GM23338 (cell line): ENCODE measurements around the gene USP36. TPM values are rescaled to one million over a fixed set of nuclear protein-coding genes. Genes with fewer than 3 reads are reported as not detected.

Experiments
- ATAC-seq: fragments of 200-7000 bp; cut with Tn5 transposase; 3 replicates; pipeline ENCODE4 v1.9.1; 2020
- DNase-seq: peaks from one replicate; pipeline ENCODE4 v3.0.0-alpha.2; 2015; ENCODE audit warnings: low spot score
- H2AFZ ChIP-seq: fragments of 200-600 bp; sonication (generic); 2 replicates; pipeline ENCODE4 v1.8.0; 2016; ENCODE audit warnings: antibody characterized with exemption, mild to moderate bottlenecking, moderate library complexity
- H3F3A ChIP-seq: fragments of 200-600 bp; sonication (generic); replicated peaks from 2 replicates; pipeline ENCODE4 v1.8.0; 2017; ENCODE audit warnings: antibody characterized with exemption, mixed run types, low read depth
- H3K27ac ChIP-seq: fragments of 200-600 bp; sonication (generic); 2 replicates; pipeline ENCODE4 v1.6.1; 2016; ENCODE audit warnings: low read depth
- H3K27me3 ChIP-seq: fragments of 200-600 bp; sonication (generic); 2 replicates; pipeline ENCODE4 v1.8.0; 2016; ENCODE audit warnings: mild to moderate bottlenecking, mixed run types, moderate library complexity; ENCODE audit not compliant: insufficient read depth
- H3K36me3 ChIP-seq: fragments of 200-600 bp; sonication (generic); 2 replicates; pipeline ENCODE4 v1.8.0; 2016; ENCODE audit warnings: mild to moderate bottlenecking; ENCODE audit not compliant: insufficient read depth
- H3K4me1 ChIP-seq: fragments of 200-600 bp; sonication (generic); 2 replicates; pipeline ENCODE4 v1.8.0; 2016; ENCODE audit warnings: mild to moderate bottlenecking, moderate library complexity; ENCODE audit not compliant: insufficient read depth
- H3K4me2 ChIP-seq: fragments of 200-600 bp; sonication (generic); 2 replicates; pipeline ENCODE4 v1.7.1; 2017; ENCODE audit warnings: mixed run types
- H3K4me3 ChIP-seq: fragments of 200-600 bp; sonication (generic); 2 replicates; pipeline ENCODE4 v1.6.1; 2016; ENCODE audit warnings: mixed run types
- H3K79me2 ChIP-seq: fragments of 200-600 bp; sonication (generic); replicated peaks from 2 replicates; pipeline ENCODE4 v1.8.0; 2017; ENCODE audit warnings: mild to moderate bottlenecking; ENCODE audit not compliant: insufficient read depth
- H3K9me2 ChIP-seq: fragments of 200-600 bp; sonication (generic); 2 replicates; pipeline ENCODE4 v1.8.0; 2017; ENCODE audit not compliant: insufficient read depth
- H4K20me1 ChIP-seq: fragments of 200-600 bp; sonication (generic); replicated peaks from 2 replicates; pipeline ENCODE4 v1.8.0; 2017; ENCODE audit warnings: mild to moderate bottlenecking; ENCODE audit not compliant: insufficient read depth
- H3K27ac Mint-ChIP-seq: 2 replicates; pipeline ENCODE4 v1.8.0; 2020; ENCODE audit warnings: inconsistent platforms, mild to moderate bottlenecking, moderate library complexity, mixed read lengths
- H3K27me3 Mint-ChIP-seq: 3 replicates; pipeline ENCODE4 v1.8.0; 2022; ENCODE audit warnings: low read depth, mild to moderate bottlenecking, moderate library complexity, mixed read lengths, inconsistent platforms; ENCODE audit not compliant: insufficient read depth, poor library complexity
- H3K36me3 Mint-ChIP-seq: 3 replicates; pipeline ENCODE4 v1.8.0; 2021; ENCODE audit warnings: low read depth, mild to moderate bottlenecking, inconsistent platforms, moderate library complexity, mixed read lengths
- H3K4me1 Mint-ChIP-seq: 3 replicates; pipeline ENCODE4 v1.8.0; 2020; ENCODE audit warnings: mild to moderate bottlenecking, inconsistent platforms, mixed read lengths
- H3K4me3 Mint-ChIP-seq: 3 replicates; pipeline ENCODE4 v1.8.0; 2021; ENCODE audit warnings: moderate library complexity, mild to moderate bottlenecking, inconsistent platforms, mixed read lengths
- H3K9me3 Mint-ChIP-seq: 3 replicates; pipeline ENCODE4 v1.8.0; 2020; ENCODE audit warnings: moderate library complexity, mild to moderate bottlenecking, inconsistent platforms, mixed read lengths
- CREB1 ChIP-seq: fragments of 250-450 bp; sonication (Bioruptor Pico); IDR thresholded peaks from 2 replicates; pipeline ENCODE4 v1.5.0; 2020; ENCODE audit warnings: low read depth, mild to moderate bottlenecking, moderate library complexity
- CTCF ChIP-seq, 2 experiments: fragments of 200-600 bp in 1 of 2; sonication (generic) in 1 of 2; conservative IDR thresholded peaks; 2 replicates each; pipeline versions ENCODE4 v1.5.1 to v1.6.1; 2016 to 2017; ENCODE audit warnings: antibody characterized with exemption in 2 of 2, low read depth in 2 of 2, mild to moderate bottlenecking in 2 of 2, moderate library complexity in 1 of 2
- ETS1 ChIP-seq: IDR thresholded peaks from 2 replicates; pipeline ENCODE4 v1.6.1; 2016; ENCODE audit warnings: antibody characterized with exemption
- EZH2phosphoT487 ChIP-seq: fragments of 200-600 bp; sonication (generic); IDR thresholded peaks from one replicate; pipeline ENCODE4 v1.8.1; 2018; ENCODE audit warnings: antibody characterized with exemption; ENCODE audit not compliant: unreplicated experiment
- JUNB ChIP-seq: IDR thresholded peaks from one replicate; pipeline ENCODE4 v1.6.1; 2016; ENCODE audit warnings: antibody characterized with exemption; ENCODE audit not compliant: unreplicated experiment
- NANOG ChIP-seq: IDR thresholded peaks from 2 replicates; pipeline ENCODE4 v1.6.1; 2016; ENCODE audit warnings: antibody characterized with exemption, borderline replicate concordance
- POLR2AphosphoS5 ChIP-seq: IDR thresholded peaks from 2 replicates; pipeline ENCODE4 v1.6.1; 2016; ENCODE audit warnings: antibody characterized with exemption, low read depth
- REST ChIP-seq: IDR thresholded peaks from one replicate; pipeline ENCODE4 v1.6.1; 2018; ENCODE audit warnings: antibody characterized with exemption; ENCODE audit not compliant: unreplicated experiment
- STAT1 ChIP-seq: IDR thresholded peaks from one replicate; pipeline ENCODE4 v1.6.1; 2016; ENCODE audit warnings: antibody characterized with exemption; ENCODE audit not compliant: unreplicated experiment
- ZNF114 ChIP-seq: fragments of 250-450 bp; sonication (Bioruptor Pico); IDR thresholded peaks from 2 replicates; pipeline ENCODE4 v1.5.0; 2020; ENCODE audit warnings: mild to moderate bottlenecking, moderate library complexity
- ZNF331 ChIP-seq: fragments of 250-450 bp; sonication (Bioruptor Pico); IDR thresholded peaks from 2 replicates; pipeline ENCODE4 v1.5.0; 2020; ENCODE audit warnings: low read depth, mild to moderate bottlenecking, moderate library complexity
- polyA plus RNA-seq: library from polyadenylated mRNA; unstranded; fragments of >200 nt; fragmentation: Nextera tagmentation; extraction: Ambion mirVana; gene quantifications from 2 replicates; pipeline ENCODE4 v1.2.1, GENCODE V29; 2016
- total RNA-seq: library from RNA; depleted of rRNA; stranded (reverse); fragments of >200 nt; shearing (Covaris generic); gene quantifications from 2 replicates; pipeline ENCODE4 v1.2.3, GENCODE V29; 2014

Gene USP36
- total and polyA plus RNA-seq, 2 experiments from 2014 or later, result 36.2 to 55.5 TPM

GRCh38 chr17:78839762-78840529 is 668 bp downstream of the USP36 start (continued):
- TF ChIP-seq REST (no peak), EZH2phosphoT487 (no peak), ZNF114 (no peak), ETS1 (no peak), CREB1 (CRISPR knock-in tag) (no peak), CTCF (conservative IDR thresholded peaks at IDR 0.05; ENCODE audit: low read depth in 2 of 2) (no peak), JUNB (no peak), STAT1 (no peak)

GRCh38 chr17:78839235-78839761 is 1.3 kb downstream of the USP36 start:
- peaks cover 13% of the 10 kb centered on the region for H3K4me1 ChIP-seq
- TF ChIP-seq ETS1 (no peak), JUNB (no peak), REST (no peak), ZNF331 (CRISPR knock-in tag) (no peak), POLR2AphosphoS5 (no peak), CTCF (conservative IDR thresholded peaks at IDR 0.05; ENCODE audit: low read depth in 2 of 2) (no peak), STAT1 (no peak), ZNF114 (no peak), NANOG (no peak), CREB1 (CRISPR knock-in tag) (no peak)

More at GRCh38 chr17:78839235-78839761, 1.3 kb downstream of the USP36 start:
- Mint-ChIP-seq H3K4me3 (peak overlapping the region; percentile 93), H3K27ac (peak overlapping the region; percentile 52), H3K36me3 (peaks cover 36% of the 10 kb centered on the region), H3K27me3 (peaks cover 12% of the 10 kb centered on the region), H3K4me1 (peaks cover 21% of the 10 kb centered on the region), H3K9me3 (no peaks in the 10 kb centered on the region; the same call in 1 of the 3 replicates)
- peak overlapping the region; percentile 96 for H3K4me2 ChIP-seq
- no peak overlapping the region for H2AFZ ChIP-seq
- DNase-seq (no peak), ATAC-seq (no peak)
- peaks cover 43% of the 10 kb centered on the region for H3K79me2 ChIP-seq
- H3F3A ChIP-seq, result peaks cover 3% of the 10 kb centered on the region; the same call in 1 of the 2 replicates
- H4K20me1 ChIP-seq, result peaks cover 36% of the 10 kb centered on the region
- H3K36me3 ChIP-seq, result peaks cover 37% of the 10 kb centered on the region
- H3K27ac ChIP-seq, result no peak overlapping the region
- H3K9me2 ChIP-seq, result no peaks in the 10 kb centered on the region
- peak overlapping the region; percentile 97 for H3K4me3 ChIP-seq
- no peaks in the 10 kb centered on the region for H3K27me3 ChIP-seq
